ENCODE data around the gene PROC.

DNA sequence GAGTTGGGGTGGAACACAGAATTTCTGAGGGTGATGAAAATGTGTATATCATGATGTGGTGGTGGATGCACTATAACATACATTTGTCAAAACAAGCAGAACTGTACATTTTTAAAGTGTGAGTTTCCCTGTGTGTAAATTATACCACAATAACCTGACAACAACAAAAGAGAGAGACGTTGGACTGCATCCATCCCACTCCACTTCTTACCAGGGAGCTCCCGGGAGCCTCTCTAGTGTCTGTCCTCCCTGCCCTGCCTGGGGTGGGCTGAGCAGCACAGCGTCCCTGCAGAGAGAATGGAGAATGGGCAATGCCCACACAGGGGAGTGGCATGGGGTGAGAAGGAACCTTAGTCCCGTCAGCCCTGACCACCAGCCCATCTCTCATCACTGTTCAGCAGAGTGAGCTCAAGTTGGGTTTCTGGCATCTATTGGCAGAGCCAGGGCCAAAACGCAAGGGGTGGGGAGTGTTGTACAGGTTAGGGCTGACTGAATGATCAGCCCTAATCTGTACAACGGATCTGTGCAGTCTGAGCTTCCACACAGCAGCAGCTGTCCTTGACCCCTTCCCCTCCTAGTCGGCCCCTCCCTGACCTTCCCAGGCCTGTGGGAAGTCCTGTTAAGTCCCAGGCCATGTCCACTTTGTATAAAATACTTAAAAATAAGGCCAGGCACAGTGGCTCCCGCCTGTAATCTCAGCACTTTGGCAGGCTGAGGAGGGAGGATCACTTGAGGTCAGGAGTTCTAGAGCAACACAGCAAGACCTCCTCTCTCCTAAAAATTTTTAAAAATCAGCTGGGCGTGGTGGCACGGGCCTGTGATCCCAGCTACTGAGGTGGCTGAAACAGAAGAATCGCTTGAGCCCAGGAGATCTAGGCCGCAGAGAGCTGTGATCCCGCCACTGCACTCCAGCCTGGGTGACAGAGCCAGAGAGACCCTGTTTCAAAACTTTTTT, 3.3 kb upstream of the PROC start:
- no peak for TF ChIP-seq CTCF (IDR thresholded peaks at IDR 0.05 in 2 of 3, conservative IDR thresholded peaks at IDR 0.05 in 1 of 3; ENCODE audit: insufficient read depth in 2 of 3, low read depth in 1 of 3, low read length in 3 of 3)
- TF ChIP-seq MXI1 (IDR thresholded peaks at IDR 0.05; ENCODE audit: low read depth, low read length), result no peak
- no peak for TF ChIP-seq CHD1 (IDR thresholded peaks at IDR 0.05; ENCODE audit: low read length)
- no peak for TF ChIP-seq CREB1 (IDR thresholded peaks at IDR 0.05)
- TF ChIP-seq CREB1 (CRISPR knock-in tag; IDR thresholded peaks at IDR 0.05), result no peak
- TF ChIP-seq RBBP5 (IDR thresholded peaks at IDR 0.05; ENCODE audit: borderline replicate concordance, insufficient read depth, low read length, poor library complexity, severe bottlenecking), result no peak
- no peak for TF ChIP-seq NR3C1 (CRISPR knock-in tag; IDR thresholded peaks at IDR 0.05)
- TF ChIP-seq MTA1 (IDR thresholded peaks at IDR 0.05; ENCODE audit: borderline replicate concordance), result no peak
- TF ChIP-seq ZNF121 (CRISPR knock-in tag; conservative IDR thresholded peaks at IDR 0.05), result no peak
- no peak for TF ChIP-seq POLR2AphosphoS5 (IDR thresholded peaks at IDR 0.05; ENCODE audit: control insufficient read depth, insufficient read depth, low read depth, low read length)
- TF ChIP-seq ZNF354B (CRISPR knock-in tag; IDR thresholded peaks at IDR 0.05), result no peak
- TF ChIP-seq HCFC1 (IDR thresholded peaks at IDR 0.05; ENCODE audit: low read depth, low read length), result no peak
- TF ChIP-seq ZNF778 (CRISPR knock-in tag; IDR thresholded peaks at IDR 0.05), result no peak
- TF ChIP-seq EP300 (IDR thresholded peaks at IDR 0.05; ENCODE audit: low read length), result no peak
